Bronchial epithelial cell (primary cell): Measurements from ENCODE around the gene ADRB1. TPM values are rescaled to one million over a fixed set of nuclear protein-coding genes. Genes with fewer than 3 reads are reported as not detected.

ENCODE experiments used
- DNase-seq: peaks from one replicate; pipeline ENCODE4 v3.0.0-alpha.2; 2010; ENCODE audit warnings: low read depth
- FAIRE-seq: peaks from 2 replicates; lab custom pipeline; 2011; peaks lifted over from hg19 to GRCh38; lab: Jason Lieb, UNC
- H3K27me3 ChIP-seq: 2 replicates; pipeline ENCODE4 v1.5.1; 2011; ENCODE audit warnings: low read length; ENCODE audit not compliant: control insufficient read depth, insufficient read depth
- H3K36me3 ChIP-seq: 2 replicates; pipeline ENCODE4 v1.5.1; 2011; ENCODE audit warnings: low read length; ENCODE audit not compliant: control insufficient read depth, insufficient read depth
- H3K4me3 ChIP-seq: 2 replicates; pipeline ENCODE4 v1.5.1; 2011; ENCODE audit warnings: mild to moderate bottlenecking, low read depth, low read length, control low read depth
- total RNA-seq: library from RNA; depleted of rRNA; stranded (reverse); fragments of >200 nt; gene quantifications from 2 replicates; pipeline ENCODE4 v1.2.1, GENCODE V29; 2014
- TF ChIP-seq, protein P1 (sequence below): IDR thresholded peaks from 2 replicates; pipeline ENCODE4 v1.5.1; 2011; ENCODE audit warnings: mild to moderate bottlenecking, moderate library complexity, low read length, control low read depth, inconsistent platforms; ENCODE audit not compliant: insufficient read depth, severe bottlenecking

ADRB1 gene
- total RNA-seq, 1 donor from 2014 or later: 1.8 TPM

DNA sequence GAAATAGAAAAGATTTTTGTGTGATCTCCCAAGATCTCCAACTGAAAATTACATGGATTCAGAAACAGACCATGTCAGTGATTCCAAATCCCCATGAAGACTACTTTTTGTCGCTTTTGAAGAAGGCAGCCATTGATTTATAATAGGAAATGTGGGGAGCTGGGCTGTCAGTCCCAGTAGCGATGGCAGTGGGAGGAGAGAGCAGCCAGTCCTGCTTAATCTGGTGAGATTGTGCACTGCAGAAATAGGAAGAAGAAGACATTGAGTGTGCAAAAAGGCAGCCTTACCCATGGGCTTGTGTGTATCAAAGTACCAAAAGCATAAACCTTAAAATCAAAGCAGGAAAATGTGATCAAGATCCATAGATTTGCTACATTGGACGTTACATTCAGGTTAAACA lies 4.8 kb downstream of the ADRB1 start:
- DNase-seq: no peak
- H3K4me3 ChIP-seq: no peak overlapping the region
- no peaks in the 10 kb centered on the region for H3K36me3 ChIP-seq
- TF ChIP-seq, protein P1, sequence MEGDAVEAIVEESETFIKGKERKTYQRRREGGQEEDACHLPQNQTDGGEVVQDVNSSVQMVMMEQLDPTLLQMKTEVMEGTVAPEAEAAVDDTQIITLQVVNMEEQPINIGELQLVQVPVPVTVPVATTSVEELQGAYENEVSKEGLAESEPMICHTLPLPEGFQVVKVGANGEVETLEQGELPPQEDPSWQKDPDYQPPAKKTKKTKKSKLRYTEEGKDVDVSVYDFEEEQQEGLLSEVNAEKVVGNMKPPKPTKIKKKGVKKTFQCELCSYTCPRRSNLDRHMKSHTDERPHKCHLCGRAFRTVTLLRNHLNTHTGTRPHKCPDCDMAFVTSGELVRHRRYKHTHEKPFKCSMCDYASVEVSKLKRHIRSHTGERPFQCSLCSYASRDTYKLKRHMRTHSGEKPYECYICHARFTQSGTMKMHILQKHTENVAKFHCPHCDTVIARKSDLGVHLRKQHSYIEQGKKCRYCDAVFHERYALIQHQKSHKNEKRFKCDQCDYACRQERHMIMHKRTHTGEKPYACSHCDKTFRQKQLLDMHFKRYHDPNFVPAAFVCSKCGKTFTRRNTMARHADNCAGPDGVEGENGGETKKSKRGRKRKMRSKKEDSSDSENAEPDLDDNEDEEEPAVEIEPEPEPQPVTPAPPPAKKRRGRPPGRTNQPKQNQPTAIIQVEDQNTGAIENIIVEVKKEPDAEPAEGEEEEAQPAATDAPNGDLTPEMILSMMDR: no peak
- no peak for FAIRE-seq
- H3K27me3 ChIP-seq: peaks cover 17% of the 10 kb centered on the region

DNA sequence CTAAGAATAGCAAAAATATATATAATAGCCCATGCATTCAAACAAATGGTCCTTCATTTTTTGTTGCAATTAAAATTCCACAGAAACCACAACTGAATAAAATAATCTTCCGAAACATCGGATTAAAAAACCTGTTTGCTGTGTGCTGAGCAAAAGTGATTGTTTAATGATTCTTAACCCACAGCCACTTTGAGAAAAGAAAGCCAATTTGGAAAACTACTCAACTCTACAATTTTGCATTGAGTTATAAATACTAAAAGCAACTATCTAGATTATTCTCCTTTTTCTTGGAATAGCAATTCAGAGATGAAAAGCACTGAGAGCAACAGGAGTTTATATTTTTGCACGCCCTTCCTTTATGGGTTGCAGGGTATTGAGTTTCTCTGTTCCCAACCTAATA lies 8.0 kb downstream of the ADRB1 start:
- FAIRE-seq: no peak
- Histone ChIP-seq H3K36me3 (no peaks in the 10 kb centered on the region), H3K27me3 (peaks cover 2% of the 10 kb centered on the region), H3K4me3 (no peak overlapping the region)
- DNase-seq: no peak
- TF ChIP-seq, protein P1: no peak

DNA sequence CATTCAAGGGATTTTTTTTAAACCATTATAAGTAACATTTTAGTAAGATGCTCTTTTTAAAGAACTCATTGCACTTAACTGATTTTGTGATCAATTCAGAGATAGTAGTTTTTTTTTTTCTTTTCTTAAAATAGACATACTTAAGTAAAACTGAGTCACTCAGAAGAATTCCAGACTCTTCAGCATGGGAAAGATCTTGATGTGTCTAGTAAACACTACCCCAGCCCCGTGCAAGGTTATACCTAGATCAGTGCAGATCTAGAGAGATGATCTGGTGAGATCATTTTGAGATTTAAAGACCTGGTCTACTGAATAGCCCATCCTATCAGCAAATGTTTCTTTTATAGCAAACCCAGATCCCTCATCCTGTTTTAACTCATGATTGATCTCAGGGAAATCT lies 8.6 kb downstream of the ADRB1 start:
- DNase-seq (no peak), FAIRE-seq (no peak)
- TF ChIP-seq, protein P1: no peak
- H3K27me3 ChIP-seq: no peaks in the 10 kb centered on the region
- no peaks in the 10 kb centered on the region for H3K36me3 ChIP-seq
- H3K4me3 ChIP-seq: no peak overlapping the region

DNA sequence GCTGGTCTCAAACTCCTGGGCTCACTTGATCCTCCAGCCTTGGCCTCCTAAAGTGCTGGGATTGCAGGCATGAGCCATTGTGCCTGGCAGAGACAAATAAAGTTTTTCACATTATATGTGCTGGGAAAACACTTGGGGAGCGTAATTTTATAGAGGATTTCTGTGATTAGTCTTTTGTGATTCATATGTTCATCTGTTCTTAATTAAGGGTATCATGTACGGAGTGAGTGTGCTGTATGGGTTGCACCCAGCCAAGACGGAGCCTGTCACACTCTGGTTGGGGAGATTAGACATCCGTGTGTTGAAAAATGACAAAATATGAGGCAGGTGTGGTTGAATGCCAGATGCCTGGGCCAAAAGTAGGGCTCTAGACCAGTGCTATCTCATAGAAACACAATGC lies 10.3 kb downstream of the ADRB1 start:
- FAIRE-seq (no peak), DNase-seq (no peak)
- Histone ChIP-seq H3K36me3 (no peaks in the 10 kb centered on the region), H3K4me3 (no peak overlapping the region), H3K27me3 (no peaks in the 10 kb centered on the region)
- TF ChIP-seq, protein P1: no peak

DNA sequence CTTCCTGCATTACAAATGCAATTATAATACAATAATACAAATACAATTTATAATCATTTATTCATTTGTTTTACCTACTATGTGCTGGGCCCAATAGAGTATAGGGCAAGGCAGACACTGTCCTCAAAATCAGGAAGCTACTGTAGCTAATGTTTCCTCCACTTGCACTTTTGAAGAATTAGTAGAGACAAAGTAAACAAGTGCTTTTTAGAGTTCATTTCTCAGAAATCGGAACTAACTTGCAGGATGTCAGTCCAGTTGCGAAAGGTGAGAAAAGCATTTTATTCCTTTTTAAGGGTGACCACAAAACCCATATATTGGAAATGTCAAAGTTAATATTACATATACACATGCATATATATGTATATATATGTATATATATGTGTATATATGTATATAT lies 14.2 kb downstream of the ADRB1 start:
- Histone ChIP-seq H3K36me3 (no peaks in the 10 kb centered on the region), H3K4me3 (no peak overlapping the region), H3K27me3 (no peaks in the 10 kb centered on the region)
- FAIRE-seq: no peak
- no peak for DNase-seq
- TF ChIP-seq, protein P1: no peak

DNA sequence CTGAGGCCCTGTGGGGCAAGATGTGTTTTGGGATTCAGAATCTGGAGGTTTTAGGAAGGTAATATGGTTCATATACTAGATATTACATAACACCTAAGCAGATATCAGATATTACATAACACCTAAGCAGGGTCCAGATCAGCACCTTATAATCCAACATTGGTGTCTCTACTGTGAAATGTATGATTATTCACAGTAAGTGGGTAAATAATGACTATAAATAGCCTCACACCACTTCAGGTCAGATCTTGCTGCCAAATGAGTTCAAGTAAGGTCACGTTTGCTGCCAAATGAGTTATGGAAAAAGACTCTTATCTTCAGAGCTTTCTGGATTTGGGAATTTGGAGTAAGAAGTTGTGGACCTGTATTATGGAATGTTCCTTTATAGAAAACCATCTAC lies 14.6 kb downstream of the ADRB1 start:
- FAIRE-seq (no peak), DNase-seq (peak; percentile 87)
- no peaks in the 10 kb centered on the region for H3K27me3 ChIP-seq
- H3K4me3 ChIP-seq: no peak overlapping the region
- no peaks in the 10 kb centered on the region for H3K36me3 ChIP-seq
- TF ChIP-seq, protein P1: no peak
